Measurements from ENCODE around the gene ADCY7. TPM values are rescaled to one million over a fixed set of nuclear protein-coding genes. Genes with fewer than 3 reads are reported as not detected.

The ADCY7 gene
- total RNA-seq, 6 experiments from 2014 or later, result 2.5 to 10.2 (median 6.5) TPM

GRCh38 chr16:50263940-50264929, 2.1 kb upstream of the ADCY7 start:
- intact Hi-C loops (cut with DNase I), result no loop called here
- DNase-seq, result no peak
- no peaks in the 10 kb centered on the region for H3K27me3 ChIP-seq
- no peaks in the 10 kb centered on the region for H3K36me3 ChIP-seq
- H3K4me1 ChIP-seq, result peaks cover 0 to 11% (median 2%) of the 10 kb centered on the region in 4 donors
- H3K9me3 ChIP-seq, result no peaks in the 10 kb centered on the region
- H3K27ac ChIP-seq, result no peak overlapping the region
- ATAC-seq, result no peak
- 79% methylated on average over 8 of the region's 8 CpGs for WGBS (ENCODE audit: insufficient coverage, low coverage, low lambda C conversion rate, missing lambda C conversion rate)
- no peak overlapping the region for H3K4me3 ChIP-seq
- TF ChIP-seq POLR2A (IDR thresholded peaks at IDR 0.05) (no peak), CTCF (IDR thresholded peaks at IDR 0.05) (no peak)

GRCh38 chr16:50265260-50265659, 1.1 kb upstream of the ADCY7 start:
- intact Hi-C loops (cut with DNase I), result no loop called here
- 29% methylated on average over 1 of the region's 2 CpGs for WGBS (ENCODE audit: insufficient coverage, low coverage, low lambda C conversion rate, missing lambda C conversion rate)
- Histone ChIP-seq H3K9me3 (no peaks in the 10 kb centered on the region), H3K27ac (no peak overlapping the region), H3K4me1 (peaks cover 0 to 8% (median 2%) of the 10 kb centered on the region in 4 donors), H3K4me3 (no peak overlapping the region), H3K27me3 (no peaks in the 10 kb centered on the region), H3K36me3 (no peaks in the 10 kb centered on the region)
- DNase-seq (peak in 1 of 3 donors; percentile 57), ATAC-seq (peak; percentile 42 to 61 (median 52))
- TF ChIP-seq CTCF (IDR thresholded peaks at IDR 0.05) (peak in 3 of 4 donors; percentile 29 to 41 (median 29)), POLR2A (IDR thresholded peaks at IDR 0.05) (no peak)

GRCh38 chr16:50265716-50266336, 525 bp upstream of the ADCY7 start:
- DNase-seq, result peak in 1 of 3 donors; percentile 46

More at GRCh38 chr16:50265716-50266336, 525 bp upstream of the ADCY7 start:
- TF ChIP-seq CTCF (IDR thresholded peaks at IDR 0.05) (no peak), POLR2A (IDR thresholded peaks at IDR 0.05) (no peak)
- 60% methylated on average over 2 of the region's 10 CpGs for WGBS (ENCODE audit: insufficient coverage, low coverage, low lambda C conversion rate, missing lambda C conversion rate)
- ATAC-seq, result no peak
- intact Hi-C loops (cut with DNase I), result no loop called here
- no peaks in the 10 kb centered on the region for H3K27me3 ChIP-seq
- no peak overlapping the region for H3K4me3 ChIP-seq
- no peak overlapping the region for H3K27ac ChIP-seq
- H3K36me3 ChIP-seq, result no peaks in the 10 kb centered on the region
- peaks cover 0 to 8% (median 2%) of the 10 kb centered on the region in 4 donors for H3K4me1 ChIP-seq
- no peaks in the 10 kb centered on the region for H3K9me3 ChIP-seq

Measured in right lobe of liver (tissue), 6 donors.